OCI-LY1 (cell line): ENCODE measurements around the gene GTF3C2.

ENCODE experiments used
- H2AFZ ChIP-seq: fragments of 200-600 bp; sonication (generic), shearing (Covaris generic); 2 replicates; pipeline ENCODE4 v1.6.0; 2014; ENCODE audit warnings: antibody characterized with exemption, mild to moderate bottlenecking, low read length
- H3F3A ChIP-seq: fragments of 200-600 bp; sonication (generic), shearing (Covaris generic); 2 replicates; pipeline ENCODE4 v1.6.0; 2014; ENCODE audit warnings: mild to moderate bottlenecking, antibody characterized with exemption, low read length, moderate library complexity; ENCODE audit not compliant: insufficient read depth
- H3K27ac ChIP-seq: fragments of 200-600 bp; sonication (generic); 2 replicates; pipeline ENCODE4 v1.5.1; 2014; ENCODE audit warnings: low read length, mixed run types, mild to moderate bottlenecking, low read depth; ENCODE audit not compliant: poor library complexity, severe bottlenecking
- H3K27me3 ChIP-seq: fragments of 200-600 bp; sonication (generic); 2 replicates; pipeline ENCODE4 v1.6.0; 2014; ENCODE audit warnings: antibody characterized with exemption, mild to moderate bottlenecking, low read length, moderate library complexity; ENCODE audit not compliant: insufficient read depth
- H3K36me3 ChIP-seq: fragments of 200-600 bp; sonication (generic); 2 replicates; pipeline ENCODE4 v1.6.1; 2014; ENCODE audit warnings: mild to moderate bottlenecking, antibody characterized with exemption, low read length, moderate library complexity, mixed read lengths; ENCODE audit not compliant: insufficient read depth
- H3K4me1 ChIP-seq: fragments of 200-600 bp; sonication (generic); 2 replicates; pipeline ENCODE4 v1.5.1; 2014; ENCODE audit warnings: mild to moderate bottlenecking, low read length, moderate library complexity; ENCODE audit not compliant: insufficient read depth, severe bottlenecking
- H3K4me2 ChIP-seq: fragments of 200-600 bp; sonication (generic), shearing (Covaris generic); 2 replicates; pipeline ENCODE4 v1.6.1; 2014; ENCODE audit warnings: low read length
- H3K4me3 ChIP-seq: fragments of 200-600 bp; sonication (generic); 2 replicates; pipeline ENCODE4 v1.5.1; 2014; ENCODE audit warnings: low read length, low read depth, mild to moderate bottlenecking, mixed read lengths; ENCODE audit not compliant: poor library complexity, severe bottlenecking
- H3K79me2 ChIP-seq: fragments of 200-600 bp; shearing (Covaris generic); 2 replicates; pipeline ENCODE4 v1.6.1; 2016; ENCODE audit warnings: mixed run types, low read length, mixed read lengths; ENCODE audit not compliant: insufficient read depth
- H3K9ac ChIP-seq: fragments of 200-600 bp; sonication (generic), shearing (Covaris generic); 2 replicates; pipeline ENCODE4 v1.6.1; 2014; ENCODE audit warnings: mild to moderate bottlenecking, low read length, mixed read lengths
- H3K9me2 ChIP-seq: fragments of 200-600 bp; sonication (generic), shearing (Covaris generic); 2 replicates; pipeline ENCODE4 v1.6.1; 2014; ENCODE audit warnings: low read depth, mild to moderate bottlenecking, low read length, mixed read lengths
- H3K9me3 ChIP-seq: fragments of 200-600 bp; shearing (Covaris generic); 2 replicates; pipeline ENCODE4 v1.6.1; 2014; ENCODE audit warnings: low read length, mixed read lengths
- H4K20me1 ChIP-seq: fragments of 200-600 bp; sonication (generic), shearing (Covaris generic); 2 replicates; pipeline ENCODE4 v1.6.0; 2016; ENCODE audit warnings: mild to moderate bottlenecking, low read length; ENCODE audit not compliant: insufficient read depth
- EZH2 ChIP-seq: fragments of 200-600 bp; sonication (generic), shearing (Covaris generic); IDR thresholded peaks from 2 replicates; pipeline ENCODE4 v1.8.0; 2017; ENCODE audit warnings: borderline replicate concordance, mixed run types, mild to moderate bottlenecking, antibody characterized with exemption, low read length, moderate library complexity, mixed read lengths
- TF ChIP-seq, protein P1 (sequence below): fragments of 200-600 bp; sonication (generic), shearing (Covaris generic); IDR thresholded peaks from 2 replicates; pipeline ENCODE4 v1.5.1; 2017; ENCODE audit warnings: mild to moderate bottlenecking, antibody characterized with exemption, low read length, moderate library complexity, mixed read lengths

Gene GTF3C2

DNA sequence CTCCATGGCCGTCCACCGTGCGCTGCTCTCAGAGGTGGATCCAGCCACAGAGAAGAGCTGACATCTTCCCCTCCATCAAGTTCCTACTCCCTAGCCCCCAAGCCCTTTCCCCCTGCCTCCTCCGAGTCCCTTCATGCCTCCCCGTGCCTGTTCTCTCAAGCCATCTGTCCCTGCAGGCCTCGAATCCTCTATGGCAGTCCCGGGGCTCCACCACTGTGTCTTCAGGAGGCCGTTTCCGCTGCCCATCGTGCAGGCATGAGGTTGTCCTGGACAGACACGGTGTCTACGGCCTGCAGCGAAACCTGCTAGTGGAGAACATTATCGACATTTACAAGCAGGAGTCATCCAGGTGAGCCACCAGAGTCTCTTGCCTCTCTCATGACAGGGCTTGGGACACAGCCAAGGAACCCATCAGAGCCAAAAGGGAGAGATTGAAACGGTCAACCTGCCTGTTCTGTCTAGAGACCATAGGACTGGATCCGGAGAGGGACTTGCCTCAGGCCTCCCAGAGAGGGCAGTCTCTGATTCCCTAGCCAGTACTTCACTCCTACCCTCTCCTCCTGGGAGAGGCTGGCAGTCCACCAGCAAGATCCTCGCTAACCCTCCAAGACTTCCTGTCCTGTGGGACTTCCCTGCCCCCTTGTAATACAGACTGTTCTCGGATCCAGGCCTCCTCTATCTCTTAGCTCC, 58.0 kb downstream of the GTF3C2 start:
- no peaks in the 10 kb centered on the region for H3K79me2 ChIP-seq
- no peak overlapping the region for H3K4me2 ChIP-seq
- H3K4me3 ChIP-seq: no peak overlapping the region
- no peaks in the 10 kb centered on the region for H3K9me3 ChIP-seq
- H2AFZ ChIP-seq: no peak overlapping the region
- H3K9me2 ChIP-seq: no peaks in the 10 kb centered on the region
- H3K27ac ChIP-seq: no peak overlapping the region
- H3K4me1 ChIP-seq: peaks cover 9% of the 10 kb centered on the region
- no peaks in the 10 kb centered on the region for H3K36me3 ChIP-seq
- no peaks in the 10 kb centered on the region for H3F3A ChIP-seq
- H3K9ac ChIP-seq: no peak overlapping the region
- H3K27me3 ChIP-seq: no peaks in the 10 kb centered on the region
- no peaks in the 10 kb centered on the region for H4K20me1 ChIP-seq
- TF ChIP-seq EZH2: no peak
- TF ChIP-seq, protein P1, sequence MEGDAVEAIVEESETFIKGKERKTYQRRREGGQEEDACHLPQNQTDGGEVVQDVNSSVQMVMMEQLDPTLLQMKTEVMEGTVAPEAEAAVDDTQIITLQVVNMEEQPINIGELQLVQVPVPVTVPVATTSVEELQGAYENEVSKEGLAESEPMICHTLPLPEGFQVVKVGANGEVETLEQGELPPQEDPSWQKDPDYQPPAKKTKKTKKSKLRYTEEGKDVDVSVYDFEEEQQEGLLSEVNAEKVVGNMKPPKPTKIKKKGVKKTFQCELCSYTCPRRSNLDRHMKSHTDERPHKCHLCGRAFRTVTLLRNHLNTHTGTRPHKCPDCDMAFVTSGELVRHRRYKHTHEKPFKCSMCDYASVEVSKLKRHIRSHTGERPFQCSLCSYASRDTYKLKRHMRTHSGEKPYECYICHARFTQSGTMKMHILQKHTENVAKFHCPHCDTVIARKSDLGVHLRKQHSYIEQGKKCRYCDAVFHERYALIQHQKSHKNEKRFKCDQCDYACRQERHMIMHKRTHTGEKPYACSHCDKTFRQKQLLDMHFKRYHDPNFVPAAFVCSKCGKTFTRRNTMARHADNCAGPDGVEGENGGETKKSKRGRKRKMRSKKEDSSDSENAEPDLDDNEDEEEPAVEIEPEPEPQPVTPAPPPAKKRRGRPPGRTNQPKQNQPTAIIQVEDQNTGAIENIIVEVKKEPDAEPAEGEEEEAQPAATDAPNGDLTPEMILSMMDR: no peak

DNA sequence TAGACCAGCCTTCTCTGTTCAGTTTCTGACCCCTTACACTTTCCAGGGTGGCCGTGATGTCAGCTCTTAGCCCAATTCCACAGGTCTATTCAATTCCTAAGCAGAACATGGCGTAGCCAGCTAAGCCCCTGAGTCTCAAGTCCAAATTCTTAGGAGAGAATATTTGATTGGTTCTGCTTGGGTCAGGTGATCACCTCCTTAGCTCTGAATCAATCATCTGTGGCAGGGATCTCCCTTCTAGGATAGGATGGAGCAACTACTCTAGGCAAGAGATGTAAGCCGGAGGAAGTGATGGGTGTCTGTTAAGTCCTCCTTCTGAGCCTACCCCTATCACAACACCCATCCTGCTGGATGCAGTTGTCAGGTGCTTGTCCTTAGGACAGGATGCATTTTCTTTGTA, 59.4 kb downstream of the GTF3C2 start:
- Histone ChIP-seq H3K4me1 (peaks cover 9% of the 10 kb centered on the region), H3K36me3 (no peaks in the 10 kb centered on the region), H3K4me2 (no peak overlapping the region), H4K20me1 (no peaks in the 10 kb centered on the region), H3K27ac (no peak overlapping the region), H2AFZ (no peak overlapping the region), H3K9me3 (no peaks in the 10 kb centered on the region), H3K27me3 (no peaks in the 10 kb centered on the region), H3K79me2 (no peaks in the 10 kb centered on the region), H3F3A (no peaks in the 10 kb centered on the region), H3K9ac (no peak overlapping the region), H3K9me2 (no peaks in the 10 kb centered on the region), H3K4me3 (no peak overlapping the region)
- TF ChIP-seq, protein P1: no peak
- no peak for TF ChIP-seq EZH2

DNA sequence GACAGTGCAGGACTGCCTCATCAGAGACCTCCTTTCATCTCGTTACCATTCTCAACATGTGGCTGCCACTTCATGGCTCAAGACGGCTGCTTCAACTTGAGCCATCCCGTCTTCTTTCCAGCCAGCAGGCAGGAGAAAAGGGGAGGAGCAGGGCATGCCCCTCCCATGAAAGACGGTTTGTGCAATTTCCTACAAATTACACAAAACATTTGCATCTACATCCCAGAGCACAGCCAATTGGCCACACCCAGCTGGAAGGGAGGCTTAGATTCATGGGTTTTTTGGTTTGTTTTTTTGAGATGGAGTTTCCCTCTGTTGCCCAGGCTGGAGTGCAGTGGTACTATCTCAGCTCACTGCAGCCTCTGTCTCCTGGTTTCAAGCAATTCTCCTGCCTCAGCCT, 60.1 kb downstream of the GTF3C2 start:
- Histone ChIP-seq H3K27ac (no peak overlapping the region), H3K4me2 (no peak overlapping the region), H3K9me2 (no peaks in the 10 kb centered on the region), H3K9ac (no peak overlapping the region), H2AFZ (no peak overlapping the region), H3K79me2 (no peaks in the 10 kb centered on the region), H4K20me1 (no peaks in the 10 kb centered on the region), H3K9me3 (no peaks in the 10 kb centered on the region), H3K4me3 (no peak overlapping the region), H3K36me3 (no peaks in the 10 kb centered on the region), H3F3A (no peaks in the 10 kb centered on the region), H3K4me1 (peaks cover 13% of the 10 kb centered on the region), H3K27me3 (no peaks in the 10 kb centered on the region)
- TF ChIP-seq, protein P1: no peak
- no peak for TF ChIP-seq EZH2
